Stomach (tissue), 9 donors: ENCODE data around the gene NCKAP5. TPM values are rescaled to one million over a fixed set of nuclear protein-coding genes. Genes with fewer than 3 reads are reported as not detected.

Source experiments
- DNase-seq, 2 donors: peaks; one replicate each; pipeline versions ENCODE4 v3.0.0 to v3.0.0-alpha.2; 2013 to 2019
- H3K27ac ChIP-seq, 5 donors: fragments of 200-600 bp in 4 of 5; sonication (generic) in 4 of 5; one replicate each; pipeline ENCODE4 v1.5.1; 2013 to 2019; ENCODE audit warnings: mild to moderate bottlenecking in 1 of 5, moderate library complexity in 1 of 5
- H3K27me3 ChIP-seq, 3 donors: fragments of 200-600 bp; sonication (generic); one replicate each; pipeline ENCODE4 v1.5.1; 2017 to 2019; ENCODE audit warnings: mixed run types in 1 of 3
- H3K36me3 ChIP-seq, 4 donors: fragments of 200-600 bp; sonication (generic); 1 replicate in 3 of 4; 2 replicates in 1 of 4; pipeline ENCODE4 v1.5.1; 2016 to 2019
- H3K4me1 ChIP-seq, 4 donors: fragments of 200-600 bp; sonication (generic); one replicate each; pipeline ENCODE4 v1.5.1; 2016 to 2019
- H3K4me3 ChIP-seq, 4 donors: fragments of 200-600 bp; sonication (generic) in 3 of 4; one replicate each; pipeline ENCODE4 v1.5.1; 2016 to 2019; ENCODE audit warnings: mild to moderate bottlenecking in 1 of 4
- H3K9me3 ChIP-seq, 4 donors: fragments of 200-600 bp; sonication (generic); one replicate each; pipeline ENCODE4 v1.5.1; 2016 to 2019
- EP300 ChIP-seq: sonication (generic); formaldehyde crosslinking; IDR thresholded peaks from one replicate; pipeline ENCODE4 v1.6.1; 2017; ENCODE audit warnings: antibody characterized with exemption
- POLR2A ChIP-seq, 4 donors: fragments of 450-650 bp; IDR thresholded peaks; one replicate each; pipeline ENCODE4 v1.6.1; 2016; ENCODE audit warnings: antibody characterized with exemption in 4 of 4, control low read depth in 2 of 4, mild to moderate bottlenecking in 1 of 4, moderate library complexity in 1 of 4
- POLR2AphosphoS5 ChIP-seq, 3 donors: sonication (generic); formaldehyde crosslinking; IDR thresholded peaks; one replicate each; pipeline ENCODE4 v1.6.1; 2016; ENCODE audit warnings: antibody characterized with exemption in 3 of 3
- WGBS, 5 donors: extraction: QIAGEN DNeasy Blood & Tissue Kit in 3 of 5; methylation state at CpG; one replicate each; pipeline versions ENCODE4 v1.1.5 to v1.1.7; 2013 to 2018; 5-methylcytosine and 5-hydroxymethylcytosine counted together
- intact Hi-C: fragments of 100-400 bp; cut with DNase I; formaldehyde crosslinking; loops from one replicate; pipeline ENCODE4 v1.15.1; 2023; ENCODE audit warnings: low total_unique reads
- polyA plus RNA-seq, 3 donors: library from polyadenylated mRNA; stranded (reverse); fragments of 200-250 nt; gene quantifications; one replicate each; pipeline ENCODE4 v1.2.3, GENCODE V29; 2013
- total RNA-seq, 5 donors: library from RNA; depleted of rRNA; stranded (reverse); fragments of >200 nt; gene quantifications; one replicate each; pipeline versions ENCODE4 v1.1.0 to v1.2.3, GENCODE V29; 2014 to 2016
- TF ChIP-seq, protein P1 (sequence below), 7 experiments: fragments of 450-650 bp in 4 of 7; fragments of 200-600 bp in 3 of 7; sonication (generic) in 3 of 7; IDR thresholded peaks; one replicate each; pipeline ENCODE4 v1.5.1; 2016 to 2019; ENCODE audit warnings: antibody characterized with exemption in 7 of 7, control low read depth in 2 of 7, mild to moderate bottlenecking in 1 of 7
- donor health status: healthy with polysubstance abuse.
- donor health status: Bipolar disorder and iron deficiency.
- donor health status: healthy.

Gene NCKAP5
- total and polyA plus RNA-seq, 8 donors, result 0.58 to 8.0 (median 1.6) TPM; not detected in 1

DNA sequence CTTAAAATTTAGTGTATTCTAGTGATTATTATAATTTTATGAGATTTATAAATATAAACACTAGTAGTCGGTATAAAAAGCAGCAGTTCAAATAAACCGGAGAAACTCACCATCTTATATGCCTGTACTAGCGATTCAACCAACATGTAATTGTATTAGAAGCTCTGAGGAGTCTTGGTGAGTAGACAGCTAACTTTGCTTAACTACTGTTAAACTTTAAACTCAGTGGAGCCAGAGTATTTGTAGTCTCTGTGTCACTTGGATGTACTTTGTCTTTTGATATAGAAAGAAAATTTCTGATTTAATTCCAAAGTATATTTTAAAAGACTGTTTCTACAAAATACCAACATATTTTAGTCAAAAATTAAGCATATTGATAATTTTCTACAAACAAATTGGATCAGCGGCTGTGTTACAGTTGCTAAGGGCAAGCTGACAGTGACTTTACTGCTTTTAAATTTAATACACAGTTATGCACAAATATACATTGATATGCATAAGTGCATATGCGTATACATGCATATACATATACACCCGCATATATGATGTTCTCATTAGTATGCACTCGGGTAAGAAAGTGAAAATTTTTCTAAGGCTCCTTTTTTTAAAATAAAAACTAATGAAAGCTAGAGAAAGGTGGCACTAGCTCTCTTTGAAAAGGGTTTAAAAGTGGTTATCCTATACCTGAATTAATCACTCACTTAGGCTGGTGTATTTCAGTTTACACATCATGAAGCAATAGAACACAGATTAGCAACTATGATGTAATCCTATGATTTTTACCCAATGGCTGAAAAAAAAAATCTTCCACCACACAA is 374.5 kb downstream of the NCKAP5 start:
- Histone ChIP-seq H3K27me3 (no peaks in the 10 kb centered on the region), H3K9me3 (no peaks in the 10 kb centered on the region), H3K4me1 (no peaks in the 10 kb centered on the region), H3K27ac (no peak overlapping the region), H3K4me3 (no peak overlapping the region), H3K36me3 (no peaks in the 10 kb centered on the region)
- intact Hi-C loops, result no loop called here
- WGBS, 5 donors, result 88 to 93% (median 89%) methylated on average over 7 of the region's 7 CpGs
- TF ChIP-seq, protein P1, sequence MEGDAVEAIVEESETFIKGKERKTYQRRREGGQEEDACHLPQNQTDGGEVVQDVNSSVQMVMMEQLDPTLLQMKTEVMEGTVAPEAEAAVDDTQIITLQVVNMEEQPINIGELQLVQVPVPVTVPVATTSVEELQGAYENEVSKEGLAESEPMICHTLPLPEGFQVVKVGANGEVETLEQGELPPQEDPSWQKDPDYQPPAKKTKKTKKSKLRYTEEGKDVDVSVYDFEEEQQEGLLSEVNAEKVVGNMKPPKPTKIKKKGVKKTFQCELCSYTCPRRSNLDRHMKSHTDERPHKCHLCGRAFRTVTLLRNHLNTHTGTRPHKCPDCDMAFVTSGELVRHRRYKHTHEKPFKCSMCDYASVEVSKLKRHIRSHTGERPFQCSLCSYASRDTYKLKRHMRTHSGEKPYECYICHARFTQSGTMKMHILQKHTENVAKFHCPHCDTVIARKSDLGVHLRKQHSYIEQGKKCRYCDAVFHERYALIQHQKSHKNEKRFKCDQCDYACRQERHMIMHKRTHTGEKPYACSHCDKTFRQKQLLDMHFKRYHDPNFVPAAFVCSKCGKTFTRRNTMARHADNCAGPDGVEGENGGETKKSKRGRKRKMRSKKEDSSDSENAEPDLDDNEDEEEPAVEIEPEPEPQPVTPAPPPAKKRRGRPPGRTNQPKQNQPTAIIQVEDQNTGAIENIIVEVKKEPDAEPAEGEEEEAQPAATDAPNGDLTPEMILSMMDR (IDR thresholded peaks at IDR 0.05), result no peak
- TF ChIP-seq EP300, result no peak
- no peak for TF ChIP-seq POLR2A (IDR thresholded peaks at IDR 0.05)
- TF ChIP-seq POLR2AphosphoS5 (IDR thresholded peaks at IDR 0.05), result no peak
- no peak for DNase-seq

DNA sequence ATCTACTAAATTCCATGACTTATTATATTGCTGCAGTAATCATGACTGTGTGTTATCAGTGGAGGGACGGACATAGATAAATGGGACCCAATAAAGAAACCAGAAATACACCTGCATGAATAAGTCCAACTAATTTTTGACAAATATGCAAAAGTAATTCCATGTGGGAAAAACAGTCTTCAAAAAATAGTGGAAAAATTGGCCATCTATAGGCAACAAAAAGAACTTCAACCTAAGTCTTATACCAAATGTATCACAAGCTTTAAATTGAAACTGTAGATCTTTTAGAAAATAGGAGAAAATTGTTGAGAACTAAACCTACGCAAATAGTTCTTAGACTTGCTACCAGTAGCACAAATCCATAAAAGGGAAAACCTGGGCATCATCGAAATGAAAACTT is 376.2 kb downstream of the NCKAP5 start:
- DNase-seq, result no peak
- Histone ChIP-seq H3K4me3 (no peak overlapping the region), H3K4me1 (no peaks in the 10 kb centered on the region), H3K27ac (no peak overlapping the region), H3K36me3 (no peaks in the 10 kb centered on the region), H3K27me3 (no peaks in the 10 kb centered on the region), H3K9me3 (no peaks in the 10 kb centered on the region)
- no peak for TF ChIP-seq POLR2AphosphoS5 (IDR thresholded peaks at IDR 0.05)
- no peak for TF ChIP-seq EP300
- TF ChIP-seq POLR2A (IDR thresholded peaks at IDR 0.05), result no peak
- TF ChIP-seq, protein P1 (IDR thresholded peaks at IDR 0.05), result no peak
- intact Hi-C loops, result no loop called here
- 87 to 93% (median 91%) methylated on average over 3 of the region's 3 CpGs for WGBS, 5 donors

DNA sequence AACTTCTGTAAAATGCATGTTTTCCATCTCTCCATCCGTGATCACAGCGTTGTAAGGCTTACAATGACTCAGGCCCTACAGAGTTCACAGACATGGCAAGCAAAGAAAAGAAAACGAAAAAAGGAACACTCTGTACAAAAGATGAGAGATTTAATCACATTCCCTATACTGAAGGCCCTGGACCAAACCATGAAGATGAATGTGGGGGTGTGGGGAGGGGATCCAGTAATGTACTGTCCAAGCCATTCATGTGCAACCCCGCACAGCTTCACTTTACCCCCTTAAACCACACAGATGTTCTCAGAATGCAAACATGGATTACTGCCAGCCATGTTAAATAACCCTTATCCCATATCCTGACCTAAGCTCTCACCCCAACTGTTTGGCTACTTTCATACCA is 391.1 kb downstream of the NCKAP5 start:
- intact Hi-C loops, result no loop called here
- DNase-seq, result no peak
- WGBS, 5 donors, result 59 to 78% (median 64%) methylated on average over 4 of the region's 4 CpGs
- Histone ChIP-seq H3K27ac (no peak overlapping the region), H3K4me3 (no peak overlapping the region), H3K4me1 (no peaks in the 10 kb centered on the region), H3K9me3 (no peaks in the 10 kb centered on the region), H3K36me3 (no peaks in the 10 kb centered on the region), H3K27me3 (peaks cover 0 to 3% (median 0%) of the 10 kb centered on the region in 3 donors)
- TF ChIP-seq EP300 (no peak), POLR2A (IDR thresholded peaks at IDR 0.05) (no peak), POLR2AphosphoS5 (IDR thresholded peaks at IDR 0.05) (no peak)
- TF ChIP-seq, protein P1 (IDR thresholded peaks at IDR 0.05), result no peak

DNA sequence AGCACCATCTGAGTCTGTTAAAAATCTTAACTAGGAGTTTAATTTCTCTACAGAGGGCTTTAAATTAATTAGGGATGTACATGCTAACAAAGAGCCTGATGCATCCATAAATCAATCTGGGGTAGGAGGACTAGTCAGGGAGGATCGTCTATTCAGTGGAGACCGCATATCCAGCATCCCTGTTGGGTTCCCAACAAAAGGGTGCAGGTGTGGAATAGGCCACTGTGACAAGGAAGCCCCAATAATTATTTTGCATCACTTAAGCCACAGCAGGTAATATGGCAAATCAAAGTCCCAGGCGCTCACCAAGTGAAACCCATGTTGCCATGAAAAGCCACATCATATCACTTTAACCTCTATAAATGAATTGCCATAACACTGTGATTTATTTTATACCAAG is 392.3 kb downstream of the NCKAP5 start:
- H3K27me3 ChIP-seq, result peaks cover 0 to 3% (median 0%) of the 10 kb centered on the region in 3 donors
- WGBS, 5 donors, result 82 to 100% (median 92%) methylated on average over 3 of the region's 3 CpGs

More for the DNA sequence above, 392.3 kb downstream of the NCKAP5 start:
- H3K4me3 ChIP-seq, result no peak overlapping the region
- no peaks in the 10 kb centered on the region for H3K9me3 ChIP-seq
- no peak for DNase-seq
- TF ChIP-seq POLR2A (IDR thresholded peaks at IDR 0.05) (no peak), POLR2AphosphoS5 (IDR thresholded peaks at IDR 0.05) (no peak), EP300 (no peak)
- TF ChIP-seq, protein P1 (IDR thresholded peaks at IDR 0.05), result no peak
- H3K4me1 ChIP-seq, result no peaks in the 10 kb centered on the region
- no peak overlapping the region for H3K27ac ChIP-seq
- no peaks in the 10 kb centered on the region for H3K36me3 ChIP-seq
- intact Hi-C loops, result no loop called here
